RWPE2 (cell line): ENCODE results near the gene KREMEN1.
"Not testable (repeated sequence)": the region's sequence is repeated elsewhere in the genome, so short reads cannot be mapped to it uniquely, and the experiment has no call there.

Experiments
- ATAC-seq: fragments of 200-7000 bp; cut with Tn5 transposase; 3 replicates; pipeline ENCODE4 v1.9.1; 2021; ENCODE audit warnings: low read depth
- DNase-seq: peaks from one replicate; pipeline ENCODE4 v3.0.0-alpha.2; 2020; ENCODE audit warnings: low spot score
- H3K27ac ChIP-seq: fragments of 450-650 bp; 2 replicates; pipeline ENCODE4 v1.5.1; 2017; ENCODE audit warnings: mild to moderate bottlenecking; ENCODE audit not compliant: poor library complexity, severe bottlenecking
- H3K27me3 ChIP-seq: fragments of 250-450 bp; sonication (Bioruptor Pico); 2 replicates; pipeline ENCODE4 v1.5.1; 2021; ENCODE audit warnings: mild to moderate bottlenecking, moderate library complexity; ENCODE audit not compliant: insufficient read depth, poor library complexity, severe bottlenecking
- H3K36me3 ChIP-seq: fragments of 250-450 bp; sonication (Bioruptor Pico); 2 replicates; pipeline ENCODE4 v1.5.1; 2020; ENCODE audit warnings: low read depth, mild to moderate bottlenecking, moderate library complexity
- H3K4me1 ChIP-seq: fragments of 250-450 bp; sonication (Bioruptor Pico); 2 replicates; pipeline ENCODE4 v1.5.1; 2021; ENCODE audit warnings: mild to moderate bottlenecking, moderate library complexity; ENCODE audit not compliant: insufficient read depth, poor library complexity, severe bottlenecking
- H3K4me3 ChIP-seq: fragments of 250-450 bp; sonication (Bioruptor Pico); 2 replicates; pipeline ENCODE4 v1.5.1; 2021; ENCODE audit warnings: mild to moderate bottlenecking, moderate library complexity; ENCODE audit not compliant: severe bottlenecking
- H3K9me3 ChIP-seq: fragments of 250-450 bp; sonication (Bioruptor Pico); 2 replicates; pipeline ENCODE4 v1.5.1; 2021; ENCODE audit warnings: mild to moderate bottlenecking, moderate library complexity; ENCODE audit not compliant: severe bottlenecking
- TF ChIP-seq, protein P1 (sequence below): fragments of 450-650 bp; IDR thresholded peaks from one replicate; pipeline ENCODE4 v1.5.1; 2017; ENCODE audit warnings: mild to moderate bottlenecking, moderate library complexity; ENCODE audit not compliant: poor library complexity, severe bottlenecking

KREMEN1 gene

DNA sequence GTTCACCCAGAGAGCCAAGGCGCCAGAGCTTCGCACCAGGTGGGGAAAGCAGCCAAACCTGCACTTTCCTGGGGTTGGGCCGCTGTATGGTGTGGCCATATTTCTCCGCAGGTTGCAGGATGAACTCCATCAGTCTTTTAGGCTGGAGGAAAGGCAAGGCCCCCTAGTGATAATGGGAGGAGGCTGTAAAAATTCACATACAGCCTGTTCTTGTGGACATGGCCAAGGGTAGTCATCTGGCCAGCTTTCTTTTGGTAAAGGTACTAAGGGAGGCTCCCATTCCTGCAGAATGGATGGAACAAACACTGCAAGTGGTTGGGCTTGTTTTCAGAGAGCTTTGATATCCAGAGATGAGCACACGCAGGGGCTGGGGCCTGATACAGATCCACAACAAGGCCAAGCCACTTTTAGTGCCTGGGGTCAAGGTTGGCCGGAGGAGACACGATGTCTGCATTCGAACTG lies 40.8 kb upstream of the KREMEN1 start:
- Histone ChIP-seq H3K27ac (peak overlapping the region; percentile 58), H3K9me3 (no peaks in the 10 kb centered on the region), H3K4me3 (no peak overlapping the region), H3K4me1 (peaks cover 16% of the 10 kb centered on the region), H3K27me3 (no peaks in the 10 kb centered on the region), H3K36me3 (no peaks in the 10 kb centered on the region)
- DNase-seq, result no peak
- TF ChIP-seq, protein P1, sequence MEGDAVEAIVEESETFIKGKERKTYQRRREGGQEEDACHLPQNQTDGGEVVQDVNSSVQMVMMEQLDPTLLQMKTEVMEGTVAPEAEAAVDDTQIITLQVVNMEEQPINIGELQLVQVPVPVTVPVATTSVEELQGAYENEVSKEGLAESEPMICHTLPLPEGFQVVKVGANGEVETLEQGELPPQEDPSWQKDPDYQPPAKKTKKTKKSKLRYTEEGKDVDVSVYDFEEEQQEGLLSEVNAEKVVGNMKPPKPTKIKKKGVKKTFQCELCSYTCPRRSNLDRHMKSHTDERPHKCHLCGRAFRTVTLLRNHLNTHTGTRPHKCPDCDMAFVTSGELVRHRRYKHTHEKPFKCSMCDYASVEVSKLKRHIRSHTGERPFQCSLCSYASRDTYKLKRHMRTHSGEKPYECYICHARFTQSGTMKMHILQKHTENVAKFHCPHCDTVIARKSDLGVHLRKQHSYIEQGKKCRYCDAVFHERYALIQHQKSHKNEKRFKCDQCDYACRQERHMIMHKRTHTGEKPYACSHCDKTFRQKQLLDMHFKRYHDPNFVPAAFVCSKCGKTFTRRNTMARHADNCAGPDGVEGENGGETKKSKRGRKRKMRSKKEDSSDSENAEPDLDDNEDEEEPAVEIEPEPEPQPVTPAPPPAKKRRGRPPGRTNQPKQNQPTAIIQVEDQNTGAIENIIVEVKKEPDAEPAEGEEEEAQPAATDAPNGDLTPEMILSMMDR, result no peak
- ATAC-seq, result no peak

DNA sequence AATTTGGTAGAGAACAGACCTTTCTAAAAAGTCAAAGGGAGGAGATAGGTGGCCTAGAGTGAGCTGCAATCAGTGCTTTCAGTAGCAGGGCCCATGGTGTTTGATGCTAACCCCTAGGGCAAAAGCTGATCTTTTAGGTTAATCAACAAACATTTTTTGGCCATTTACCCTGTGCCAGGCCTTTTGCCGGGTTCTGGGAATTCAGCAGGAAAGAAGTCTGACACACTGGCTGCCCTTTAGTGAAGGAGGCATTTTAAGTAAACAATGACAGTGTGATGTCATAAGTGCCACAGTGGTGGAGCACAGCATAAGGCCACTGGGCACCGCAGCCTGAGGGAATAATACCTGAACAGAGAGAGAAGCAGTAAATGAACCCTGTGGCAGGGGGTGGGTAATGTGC lies 40.3 kb upstream of the KREMEN1 start:
- H3K4me3 ChIP-seq, result no peak overlapping the region
- H3K4me1 ChIP-seq, result peaks cover 16% of the 10 kb centered on the region
- no peaks in the 10 kb centered on the region for H3K9me3 ChIP-seq
- H3K27me3 ChIP-seq, result no peaks in the 10 kb centered on the region
- ATAC-seq (no peak), DNase-seq (no peak)
- TF ChIP-seq, protein P1, result no peak
- no peaks in the 10 kb centered on the region for H3K36me3 ChIP-seq
- H3K27ac ChIP-seq, result no peak overlapping the region

DNA sequence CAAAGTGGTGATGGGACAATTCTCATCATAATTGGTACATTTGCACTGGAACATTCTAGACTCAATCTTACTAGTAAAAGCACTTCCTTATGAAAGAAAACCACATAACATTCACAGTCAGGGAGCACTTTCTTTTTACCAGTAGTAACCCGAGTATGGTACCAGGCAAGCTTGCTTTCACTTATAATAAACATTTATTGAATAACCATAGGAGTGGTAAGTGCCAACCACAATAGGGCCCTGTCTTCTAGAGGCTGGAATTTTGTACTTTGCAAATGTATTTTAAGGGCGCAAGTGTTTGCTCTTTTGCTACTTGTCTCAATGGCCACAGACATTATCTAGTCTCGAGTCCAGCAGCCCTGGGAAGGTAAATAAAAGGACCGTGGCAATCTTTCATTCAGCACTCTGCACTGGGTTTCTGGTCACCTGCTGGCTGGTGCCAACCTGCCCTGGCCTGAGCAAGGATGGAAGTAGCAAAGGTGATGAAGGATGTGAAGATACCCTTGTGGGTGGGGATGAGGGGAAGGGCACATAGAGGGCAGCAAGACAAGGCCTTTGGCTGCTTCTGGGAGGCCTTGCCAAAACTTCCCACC lies 35.4 kb upstream of the KREMEN1 start:
- Histone ChIP-seq H3K9me3 (no peaks in the 10 kb centered on the region), H3K4me3 (no peak overlapping the region), H3K27ac (no peak overlapping the region), H3K36me3 (no peaks in the 10 kb centered on the region), H3K27me3 (no peaks in the 10 kb centered on the region), H3K4me1 (peaks cover 3% of the 10 kb centered on the region)
- TF ChIP-seq, protein P1, result no peak
- ATAC-seq (no peak), DNase-seq (no peak)

DNA sequence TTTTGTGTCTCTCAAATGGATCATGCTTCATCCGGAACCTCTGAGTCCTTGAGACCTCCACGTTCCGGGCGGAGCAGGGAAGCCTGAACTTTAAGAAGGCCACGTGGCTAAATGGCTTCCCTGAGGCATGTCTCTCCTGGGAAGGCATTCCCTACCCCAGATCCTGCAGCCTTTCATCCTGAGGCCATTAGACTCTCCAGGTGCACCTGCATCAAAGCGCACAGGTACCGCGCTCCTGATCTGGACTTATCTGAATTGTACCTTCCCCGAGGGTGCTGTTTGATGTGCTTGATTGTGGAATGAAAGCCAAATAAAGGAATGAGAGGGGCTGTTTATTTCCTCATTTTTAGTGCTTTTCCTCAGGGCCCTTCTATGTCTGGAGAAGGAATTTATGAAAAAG lies 33.7 kb upstream of the KREMEN1 start:
- Histone ChIP-seq H3K4me1 (peaks cover 8% of the 10 kb centered on the region), H3K27ac (no peak overlapping the region), H3K36me3 (no peaks in the 10 kb centered on the region), H3K9me3 (no peaks in the 10 kb centered on the region), H3K27me3 (no peaks in the 10 kb centered on the region), H3K4me3 (no peak overlapping the region)
- no peak for ATAC-seq
- no peak for DNase-seq
- TF ChIP-seq, protein P1, result no peak

DNA sequence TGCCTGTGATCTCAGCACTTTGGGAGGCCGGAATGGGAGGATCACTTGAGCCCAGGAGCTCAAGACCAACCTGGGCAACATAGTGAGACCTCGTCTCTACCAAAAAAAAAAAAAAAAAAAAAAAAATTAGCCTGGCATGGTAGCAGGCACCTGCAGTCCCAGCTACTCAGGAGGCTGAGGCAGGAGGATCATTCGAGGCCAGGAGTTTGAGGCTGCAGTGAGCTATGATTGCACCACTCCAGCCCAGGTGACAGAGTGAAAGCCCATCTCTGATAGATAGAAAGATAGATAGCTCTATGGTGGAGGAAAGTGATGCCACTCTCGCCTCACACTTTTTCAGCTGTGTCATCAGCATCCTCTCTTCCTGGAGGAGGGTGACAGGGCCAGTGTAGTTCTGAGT lies 33.2 kb upstream of the KREMEN1 start:
- not testable (repeated sequence) for DNase-seq, H3K9me3 ChIP-seq, H3K27me3 ChIP-seq, H3K4me3 ChIP-seq, H3K27ac ChIP-seq, ATAC-seq, H3K36me3 ChIP-seq
- H3K4me1 ChIP-seq, result peaks cover 12% of the 10 kb centered on the region
